CD4-positive, alpha-beta T cell treated with Interleukin-4 for 1 hour (primary cell): Measurements from ENCODE around the gene BLMH.
"Not testable (repeated sequence)": the region's sequence is repeated elsewhere in the genome, so short reads cannot be mapped to it uniquely, and the experiment has no call there.

Experiments used
- DNase-seq, 2 donors: peaks; one replicate each; pipeline ENCODE4 v3.0.0-alpha.2; 2020 to 2022

The BLMH gene

DNA sequence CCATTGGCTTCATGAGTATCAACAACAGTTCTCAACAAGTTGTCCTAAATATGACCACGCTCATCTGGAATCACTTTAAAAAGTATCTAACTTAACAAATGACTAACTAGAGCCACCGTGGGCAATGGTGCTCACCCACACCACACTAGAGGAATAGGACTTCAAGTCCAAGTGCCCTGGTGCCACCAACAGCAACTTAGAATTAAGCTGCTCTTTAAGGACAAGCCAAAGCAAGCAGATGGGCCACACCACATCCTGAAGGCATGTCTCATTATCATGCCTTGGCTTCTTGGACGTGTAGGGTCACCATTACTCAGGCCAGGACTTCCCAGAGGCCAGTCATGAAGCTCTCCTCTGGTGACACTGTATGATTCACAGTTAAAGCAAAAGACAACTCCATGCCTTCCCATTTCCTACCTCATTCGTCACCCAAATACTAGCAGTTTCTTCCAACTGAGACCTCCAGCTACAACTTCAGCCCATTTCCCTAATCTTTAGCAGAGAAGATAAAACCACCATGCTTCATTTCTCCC, 46.8 kb downstream of the BLMH start:
- DNase-seq: no peak

GRCh38 chr17:30243568-30243967, 48.2 kb downstream of the BLMH start:
- DNase-seq: no peak

DNA sequence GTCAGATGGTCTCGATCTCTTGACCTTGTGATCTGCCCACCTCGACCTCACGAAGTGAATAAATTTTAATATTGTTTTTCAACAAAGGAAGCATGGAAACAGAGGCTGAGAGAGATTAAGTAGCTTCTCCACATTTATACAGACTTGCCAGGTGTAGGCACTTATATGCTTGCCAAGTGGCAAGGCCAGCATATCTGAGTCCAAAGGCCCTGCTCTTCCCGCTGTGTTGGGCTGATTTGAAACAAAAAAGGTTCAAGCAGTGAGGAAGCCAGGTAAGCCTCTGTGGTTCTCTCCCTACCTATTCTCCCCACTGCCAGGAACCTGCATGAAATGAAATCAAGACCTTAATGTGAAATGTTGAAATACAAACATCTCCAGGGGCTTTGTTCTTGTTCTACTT, 48.7 kb downstream of the BLMH start:
- DNase-seq: no peak

- no peak for DNase-seq
Observed at GRCh38 chr17:30241051-30241450, 50.7 kb downstream of the BLMH start.

DNA sequence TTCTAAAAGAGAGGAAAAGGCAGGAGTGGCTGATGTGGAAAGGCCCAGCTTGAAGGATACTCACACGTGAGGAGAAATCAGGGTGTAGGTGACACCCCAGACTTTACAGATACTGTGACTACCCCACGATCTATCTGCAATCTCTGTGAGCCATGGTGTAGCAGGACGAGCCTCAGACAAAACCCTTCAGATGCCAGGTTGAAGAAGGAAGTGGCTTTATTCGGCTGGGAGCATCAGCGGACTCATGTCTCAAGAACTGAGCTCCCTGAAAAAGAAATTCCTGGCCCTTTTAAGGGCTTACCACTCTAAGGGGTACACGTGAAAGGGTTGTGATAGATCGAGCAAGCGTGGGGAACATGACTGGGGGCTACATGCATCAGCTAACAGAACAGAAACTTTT, 51.6 kb downstream of the BLMH start:
- DNase-seq: no peak

DNA sequence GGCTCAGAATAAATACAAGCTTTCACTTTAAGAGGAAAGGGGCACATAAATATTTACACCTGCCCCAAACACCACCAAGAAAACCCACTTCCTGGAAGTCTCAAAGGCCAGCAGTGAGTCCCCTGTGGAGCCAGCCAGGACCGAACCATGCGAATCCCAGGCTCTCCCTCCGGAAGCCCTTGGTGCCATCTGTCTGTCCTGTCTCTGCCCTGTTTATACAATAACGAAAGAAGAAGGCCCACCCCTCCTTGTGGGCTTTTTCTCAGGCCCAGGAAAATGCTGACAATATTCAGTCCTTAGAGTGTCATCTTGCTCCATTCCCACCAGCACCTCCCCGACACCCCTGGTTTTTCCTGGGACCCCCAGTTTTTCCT, 52.7 kb downstream of the BLMH start:
- DNase-seq: no peak

- DNase-seq: no peak
Observed at GRCh38 chr17:30238387-30239088, 53.2 kb downstream of the BLMH start.

DNA sequence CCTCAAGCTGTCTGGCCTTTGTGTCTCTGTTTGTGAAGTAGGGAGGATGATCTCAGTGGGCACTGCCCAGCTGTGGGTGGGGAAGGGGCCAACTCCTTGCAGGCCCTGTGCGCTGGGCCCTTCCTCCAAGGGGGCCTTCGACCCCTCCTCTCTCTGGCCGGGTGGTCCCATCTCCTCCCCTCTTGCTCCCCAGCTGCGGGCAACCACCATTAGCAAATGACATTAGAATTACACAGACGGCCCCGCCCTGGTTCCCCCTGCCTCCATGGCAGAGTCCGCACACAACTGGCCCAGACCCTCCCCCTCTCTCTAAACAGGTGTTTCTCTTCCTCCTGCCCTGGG, 53.8 kb downstream of the BLMH start:
- no peak for DNase-seq

DNA sequence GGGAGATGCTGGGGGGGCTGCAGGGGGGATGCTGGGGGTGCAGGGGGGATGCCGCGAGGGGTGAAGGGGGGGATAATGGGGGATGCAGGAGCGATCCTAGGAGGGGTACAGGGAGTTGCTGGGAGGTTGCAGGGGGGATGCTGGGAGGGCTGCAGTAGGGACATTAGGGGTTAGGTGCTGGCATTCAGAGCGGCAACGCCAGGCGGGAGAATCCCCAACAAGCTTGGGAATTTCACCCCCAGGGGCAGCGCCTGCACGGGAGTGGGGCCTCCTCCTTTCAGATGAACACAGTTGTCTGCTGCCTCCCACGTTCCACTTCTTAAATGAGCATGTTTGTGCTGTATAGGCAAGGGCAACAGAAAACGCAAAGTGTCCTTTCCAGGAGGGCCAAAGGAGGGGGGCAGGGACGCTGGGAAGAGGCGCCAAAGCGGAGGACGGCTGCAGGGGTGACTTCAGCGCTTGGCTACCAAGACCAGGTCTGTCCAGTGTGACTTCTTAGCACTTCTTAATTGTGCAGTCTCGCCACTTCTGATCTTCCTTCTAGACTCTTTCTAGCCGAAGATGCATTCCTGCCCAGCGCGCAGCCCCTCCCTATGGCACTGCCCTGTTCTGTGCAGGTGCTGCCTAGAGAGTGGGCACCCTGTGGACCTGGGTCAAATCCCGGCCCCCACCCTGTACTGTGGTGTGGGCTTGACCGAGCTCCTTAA, 54.3 kb downstream of the BLMH start:
- DNase-seq: no peak

DNA sequence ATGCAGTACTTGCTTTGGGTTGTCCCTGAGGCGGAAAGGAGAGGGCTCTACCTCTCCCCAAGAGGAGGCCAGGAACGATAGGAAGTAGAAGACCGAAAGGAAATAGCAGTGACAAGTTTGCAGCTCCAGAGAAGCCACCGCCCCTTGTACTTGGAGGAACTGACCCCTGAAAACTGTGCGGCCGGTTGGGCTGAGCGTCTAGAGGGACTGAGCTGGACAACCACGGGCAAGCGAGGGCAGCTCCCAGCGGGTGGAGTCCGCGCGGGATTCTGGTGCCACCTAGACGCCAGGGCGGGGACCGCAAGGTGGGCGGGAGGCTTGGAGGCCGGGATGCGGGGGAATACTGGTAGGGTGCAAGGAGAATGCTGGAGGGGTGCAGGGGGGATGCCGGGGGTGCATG, 55.0 kb downstream of the BLMH start:
- DNase-seq: peak; percentile 2 to 18

DNA sequence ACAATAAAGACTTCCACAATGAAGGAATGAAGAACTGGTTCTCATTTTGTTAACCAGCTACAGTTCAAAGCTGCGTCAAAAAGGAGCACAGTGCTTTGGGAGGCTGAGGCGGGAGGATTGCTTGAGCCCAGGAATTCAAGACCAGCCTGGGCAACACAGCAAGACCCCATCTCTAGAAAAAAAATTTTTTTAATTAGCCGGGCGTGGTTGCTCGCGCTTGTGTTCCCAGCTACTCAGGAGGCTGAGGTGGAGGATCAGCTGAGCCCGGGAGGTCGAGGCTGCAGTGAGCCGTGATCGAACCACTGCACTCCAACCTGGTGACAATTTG, 55.5 kb downstream of the BLMH start:
- no peak for DNase-seq

DNA sequence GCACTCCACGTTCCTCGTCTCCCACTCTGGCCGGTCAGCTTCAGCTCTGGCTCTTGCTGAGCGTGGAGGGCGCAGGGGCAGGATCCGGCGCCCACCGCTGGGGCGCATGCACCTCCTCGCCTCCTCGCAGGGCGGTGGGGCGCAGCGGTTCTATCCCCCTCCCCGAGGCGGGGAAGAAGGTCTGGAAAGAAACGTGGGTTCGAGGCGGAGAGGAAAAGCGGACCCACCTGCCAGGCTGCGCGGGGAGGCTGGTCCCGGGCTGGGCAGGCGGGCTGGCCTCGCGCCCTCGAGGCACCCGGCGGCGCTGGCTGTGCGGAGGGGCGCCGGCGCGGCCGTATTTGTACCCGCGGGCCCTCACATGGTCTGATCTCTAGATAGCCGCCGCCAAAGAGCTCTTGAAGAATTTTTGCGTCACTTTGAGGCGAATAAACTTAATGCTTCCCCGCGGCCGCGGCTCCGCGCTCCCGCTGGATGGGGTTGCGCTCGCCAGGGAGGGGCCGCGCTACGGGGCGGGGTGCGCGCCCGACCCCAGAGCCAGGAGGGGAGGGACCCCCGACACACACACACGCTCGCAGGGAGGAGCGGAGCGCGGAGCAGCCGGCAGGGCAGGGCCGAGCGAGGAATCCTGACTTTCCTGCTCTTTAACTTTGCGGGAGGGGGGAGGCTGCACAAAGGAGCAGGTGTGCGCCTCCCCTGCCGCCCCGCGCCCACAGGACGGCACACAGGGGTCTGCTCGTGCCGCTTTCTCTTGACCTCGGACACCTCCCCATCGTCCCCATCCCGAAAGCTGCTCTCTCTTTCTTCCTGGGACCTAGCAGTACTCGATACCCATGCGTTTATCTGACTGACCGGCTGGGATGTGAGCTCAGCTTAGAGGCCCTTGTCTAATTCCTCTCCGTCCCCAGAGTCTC, 56.1 kb downstream of the BLMH start, which contains the start of gene SLC6A4:
Gene SLC6A4 (minus strand): TSS at position 312 of the 911 bp plus-strand sequence. CDS start 13,739 bp downstream, outside the sequence.
- no peak for DNase-seq

DNA sequence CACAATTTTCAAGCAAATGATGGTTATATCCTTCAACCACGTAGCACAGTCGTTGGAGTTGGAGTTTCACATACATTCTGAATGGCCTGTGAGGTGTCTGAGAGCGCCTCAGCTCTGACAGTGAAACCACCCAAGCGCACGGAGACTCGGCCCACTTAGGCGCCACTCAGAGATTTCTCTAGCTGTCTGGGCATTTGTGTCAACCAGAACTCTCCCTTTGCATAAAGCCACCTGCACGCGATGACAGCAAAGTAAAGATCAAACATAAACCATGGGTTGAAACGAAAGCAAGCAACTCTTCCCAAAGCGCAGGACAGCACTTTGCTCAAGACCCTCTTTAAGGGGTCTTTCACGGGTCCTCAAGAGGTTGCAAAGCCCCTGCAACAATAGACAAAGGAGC, 56.8 kb downstream of the BLMH start:
- DNase-seq: no peak

DNA sequence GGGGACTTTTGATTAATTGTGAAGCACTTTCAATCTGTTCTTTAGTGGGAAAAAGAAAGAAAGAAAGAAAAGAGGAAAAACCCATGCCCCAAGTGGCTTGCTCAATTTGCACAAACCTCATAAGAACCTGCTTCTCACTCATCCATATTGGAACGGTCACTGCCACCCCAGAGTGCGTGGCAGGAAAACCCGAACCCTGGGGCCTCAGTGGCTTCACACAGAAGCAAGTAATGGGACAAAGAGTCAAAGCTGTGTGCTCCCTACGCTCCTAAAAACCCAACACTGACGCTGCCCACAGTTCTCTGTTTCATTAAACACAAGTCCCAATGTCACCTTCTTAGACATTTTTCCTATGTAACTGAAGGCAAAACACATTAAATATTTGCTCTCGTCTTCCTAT, 57.4 kb downstream of the BLMH start:
- no peak for DNase-seq

DNA sequence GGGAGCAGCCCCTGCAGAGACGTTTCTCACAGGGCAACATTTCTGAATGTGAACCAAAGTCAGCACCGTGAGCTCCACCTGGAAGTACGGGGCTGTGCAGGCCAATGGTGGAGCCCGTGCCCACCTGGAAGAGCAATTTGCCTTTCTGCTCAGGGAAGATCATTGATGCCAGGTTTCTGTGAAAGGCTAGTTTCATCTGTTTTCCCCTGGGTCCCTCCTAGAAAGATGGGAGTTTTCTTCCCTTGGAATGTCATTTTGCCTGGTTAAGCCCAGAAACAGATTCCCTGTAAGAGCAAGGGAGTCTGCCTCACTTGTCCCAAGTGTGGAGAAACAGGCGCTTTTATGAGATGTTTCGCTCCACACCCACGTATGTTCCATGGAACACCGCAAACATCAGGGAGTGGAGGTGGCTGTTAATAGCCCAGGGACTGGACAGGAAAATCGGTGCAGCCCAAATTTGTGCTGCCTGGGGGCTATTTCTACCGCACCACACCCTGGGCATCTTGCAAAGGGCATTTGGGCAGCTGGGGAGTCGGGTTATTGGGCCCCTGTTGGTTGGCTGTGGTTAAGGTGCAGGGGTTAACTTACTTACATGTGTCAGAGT, 58.8 kb downstream of the BLMH start:
- no peak for DNase-seq

DNA sequence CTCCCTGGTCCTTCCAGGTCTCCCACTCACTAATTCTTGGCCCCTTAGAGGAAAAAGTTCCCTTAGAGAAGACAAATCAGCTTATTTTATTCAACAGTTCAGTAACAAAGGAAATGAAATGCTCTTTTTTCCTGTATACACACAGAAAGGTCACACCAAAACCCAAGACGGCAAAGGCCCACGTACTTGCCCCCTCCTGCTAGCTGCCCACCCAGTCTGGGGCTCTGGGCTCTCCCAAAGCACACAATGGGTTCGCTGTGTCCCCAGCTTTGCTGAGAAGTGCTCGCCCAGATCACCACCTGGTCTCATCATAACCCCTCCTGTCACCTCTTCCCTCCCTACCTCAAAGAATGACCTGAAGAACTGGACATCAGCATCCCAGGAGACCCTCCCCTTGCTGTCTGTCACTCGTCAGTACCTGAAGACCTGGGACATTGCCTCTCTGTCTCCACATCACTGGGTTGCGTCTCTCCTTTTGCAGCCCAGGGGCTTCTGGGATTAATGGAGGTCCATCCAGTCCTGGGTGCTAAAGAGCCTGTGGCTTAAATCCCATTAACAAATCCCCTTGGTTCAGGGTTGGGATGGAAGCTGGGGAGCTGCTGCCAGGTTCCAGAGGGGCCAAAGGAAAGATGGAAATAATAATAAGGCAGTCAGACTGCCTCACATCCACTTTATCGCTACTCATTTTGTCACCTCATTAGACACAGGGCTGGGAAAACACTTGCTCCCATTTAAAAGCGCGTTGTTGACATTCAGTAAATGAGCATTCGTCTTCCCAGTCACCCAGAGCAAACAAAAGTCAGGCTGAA, 59.5 kb downstream of the BLMH start:
- no peak for DNase-seq

GRCh38 chr17:30230596-30231125, 61.1 kb downstream of the BLMH start:
- no peak for DNase-seq

DNA sequence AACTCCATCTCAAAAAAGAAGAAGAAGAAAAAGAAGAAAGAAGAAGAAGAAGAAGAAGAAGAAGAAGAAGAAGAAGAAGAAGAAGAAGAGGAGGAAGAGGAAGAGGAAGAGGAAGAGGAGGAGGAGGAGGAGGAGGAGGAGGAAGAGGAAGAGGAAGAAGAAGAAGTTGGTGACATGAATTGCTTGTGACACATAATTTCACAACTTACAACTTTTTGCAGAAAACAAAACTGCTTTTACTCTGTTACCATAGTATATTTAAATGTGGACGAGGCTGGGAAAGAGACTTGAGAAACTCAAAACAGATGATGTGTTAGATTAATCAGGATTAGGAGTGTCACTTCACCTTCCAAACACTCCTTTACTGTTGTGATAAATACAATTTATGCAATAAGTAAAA, 61.7 kb downstream of the BLMH start:
- not testable (repeated sequence) for DNase-seq

DNA sequence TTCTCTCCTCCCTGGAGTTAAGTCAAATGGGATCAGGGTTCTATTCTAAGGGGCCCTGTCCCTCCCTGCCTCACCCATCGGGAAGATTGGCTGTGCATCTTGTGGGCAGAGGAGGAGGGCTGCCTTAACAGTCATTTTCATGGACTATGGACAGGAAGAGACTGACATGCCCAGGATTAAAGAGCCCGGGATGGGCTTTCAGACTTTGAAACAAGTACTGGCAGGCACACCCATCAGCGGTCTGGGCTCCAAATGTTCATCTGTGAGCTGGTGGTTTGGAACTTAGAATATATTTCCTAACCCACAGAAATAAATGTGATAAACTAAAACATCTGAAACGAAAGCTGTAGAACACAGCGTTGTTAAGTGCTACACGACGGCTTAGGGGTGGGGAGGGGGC, 62.7 kb downstream of the BLMH start:
- DNase-seq: no peak

GRCh38 chr17:30228011-30228410, 63.7 kb downstream of the BLMH start:
- DNase-seq: no peak

DNA sequence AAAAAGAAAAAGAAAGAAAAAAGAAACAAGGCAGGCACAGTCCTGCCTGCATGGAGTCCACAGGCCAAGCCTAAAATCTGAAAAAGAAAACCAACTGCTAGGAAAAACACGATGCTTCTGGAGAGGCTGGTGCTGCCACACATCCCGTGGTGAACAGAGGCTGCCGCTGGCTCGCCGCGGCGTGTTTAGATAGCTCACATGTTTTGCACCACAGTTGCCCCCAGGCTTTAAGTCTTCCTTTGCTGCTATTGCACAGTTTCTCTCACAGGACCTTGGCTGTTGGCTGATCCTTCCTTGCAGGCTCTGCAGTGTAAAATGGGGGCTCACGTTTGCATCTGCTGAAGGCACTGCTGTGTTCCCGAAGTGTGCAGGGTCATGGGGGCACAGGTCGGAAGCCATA, 64.9 kb downstream of the BLMH start:
- no peak for DNase-seq

- DNase-seq: no peak
Observed at GRCh38 chr17:30225919-30226553, 65.7 kb downstream of the BLMH start.
